Heart right ventricle (tissue), 16 donors: ENCODE results near the gene PIEZO1. TPM values are rescaled to one million over a fixed set of nuclear protein-coding genes. Genes with fewer than 3 reads are reported as not detected.

Source experiments
- ATAC-seq, 8 donors: fragments of 200-7000 bp; cut with Tn5 transposase; one replicate each; pipeline ENCODE4 v1.9.1; 2020; ENCODE audit warnings: mild to moderate bottlenecking in 8 of 8, moderate library complexity in 8 of 8, moderate number of reproducible peaks in 1 of 8
- DNase-seq, 2 donors: peaks; one replicate each; pipeline ENCODE4 v3.0.0-alpha.2; 2020
- H3K27ac ChIP-seq, 10 donors: fragments of 200-600 bp; sonication (generic) in 2 of 10; one replicate each; pipeline versions ENCODE4 v1.5.0 to v1.8.0; 2020 to 2022; ENCODE audit warnings: mild to moderate bottlenecking in 3 of 10
- H3K27me3 ChIP-seq, 7 donors: fragments of 200-600 bp; one replicate each; pipeline ENCODE4 v1.8.0; 2021 to 2022; ENCODE audit warnings: mild to moderate bottlenecking in 2 of 7
- H3K36me3 ChIP-seq, 9 donors: fragments of 200-600 bp; sonication (generic) in 1 of 9; one replicate each; pipeline versions ENCODE4 v1.5.0 to v1.8.0; 2020 to 2022; ENCODE audit warnings: mild to moderate bottlenecking in 2 of 9
- H3K4me1 ChIP-seq, 9 donors: fragments of 200-600 bp; sonication (generic) in 1 of 9; one replicate each; pipeline versions ENCODE4 v1.5.0 to v1.8.0; 2020 to 2022; ENCODE audit warnings: mild to moderate bottlenecking in 4 of 9
- H3K4me3 ChIP-seq, 10 donors: fragments of 200-600 bp; sonication (generic) in 2 of 10; one replicate each; pipeline versions ENCODE4 v1.5.0 to v1.8.0; 2020 to 2022; ENCODE audit warnings: mild to moderate bottlenecking in 7 of 10, moderate library complexity in 2 of 10
- H3K9me3 ChIP-seq, 11 donors: fragments of 200-600 bp in 10 of 11; sonication (generic) in 2 of 11; one replicate each; pipeline versions ENCODE4 v1.5.0 to v1.8.0; 2013 to 2022; ENCODE audit warnings: mild to moderate bottlenecking in 2 of 11, control low read depth in 1 of 11, moderate library complexity in 1 of 11
- CTCF ChIP-seq, 9 donors: fragments of 200-600 bp; sonication (generic) in 2 of 9; IDR thresholded peaks; one replicate each; pipeline versions ENCODE4 v1.5.0 to v1.8.0; 2021 to 2022; ENCODE audit warnings: antibody characterized with exemption in 9 of 9, mild to moderate bottlenecking in 5 of 9, moderate library complexity in 1 of 9
- WGBS, 2 donors: extraction: QIAGEN DNeasy Blood & Tissue Kit; methylation state at CpG; one replicate each; pipeline ENCODE4 v1.1.7; 2013; ENCODE audit warnings: inconsistent platforms in 1 of 2; 5-methylcytosine and 5-hydroxymethylcytosine counted together
- intact Hi-C, 10 donors: fragments of 100-400 bp; cut with DNase I; formaldehyde crosslinking; loops; one replicate each; pipeline versions ENCODE4 v1.11.1 to v1.14.2; 2022
- polyA plus RNA-seq, 2 donors: library from polyadenylated mRNA; stranded (reverse); fragments of 200-250 nt; gene quantifications; one replicate each; pipeline ENCODE4 v1.2.3, GENCODE V29; 2013
- total RNA-seq, 10 donors: library from RNA; stranded (reverse); fragmentation: NEBNext Ultra II Directional in 3 of 10; extraction: Animal tissue kit (Norgen Biotek cat#: 25700) in 3 of 10; gene quantifications; one replicate each; pipeline versions ENCODE4 v1.2.1 to v1.2.4, GENCODE V29; 2021 to 2023
- donor health status: Arrhythmogenic right ventricular cardiomyopathy.
- donor health status: ischemic (EF 13 %, LVEDD 7.1; RV severe dilation, severe dysfunction).
- donor health status: healthy with polysubstance abuse.
- donor health status: DM: no; HTN: yes; CAD: no.
- donor health status: DM: no; HTN: no; CAD: no.
- donor health status: ischemic (EF 25% LVEDD 6.9; RV normal size, moderate dysfunction).
- donor health status: ischemic (EF 25% LVEDD 5.7; RV mildly dilated, moderate dysfunction).
- donor health status: healthy.
- donor health status: DM: yes; HTN: yes; CAD: no.
- donor health status: Ischemic cardiomyopathy.
- donor health status: ischemic (EF 35%, LVEDD 5.7; RV mildly dilated, moderate dysfunction).
- donor health status: nonischemic (EF 11% LVEDD 7.7; RV severe dilation, severe dysfunction).
- donor health status: DM: yes; HTN: yes; CAD: no.
- donor health status: PGD.
- donor health status: ischemic (EF 29% LVEDD 5.4; RV normal size, mild dysfunction).
- donor health status: nonischemic (EF 23%, LVEDD 6.1; RV moderate dilation, normal function).

The PIEZO1 gene
- total and polyA plus RNA-seq, 12 donors, result 12.3 to 78.2 (median 18.0) TPM

DNA sequence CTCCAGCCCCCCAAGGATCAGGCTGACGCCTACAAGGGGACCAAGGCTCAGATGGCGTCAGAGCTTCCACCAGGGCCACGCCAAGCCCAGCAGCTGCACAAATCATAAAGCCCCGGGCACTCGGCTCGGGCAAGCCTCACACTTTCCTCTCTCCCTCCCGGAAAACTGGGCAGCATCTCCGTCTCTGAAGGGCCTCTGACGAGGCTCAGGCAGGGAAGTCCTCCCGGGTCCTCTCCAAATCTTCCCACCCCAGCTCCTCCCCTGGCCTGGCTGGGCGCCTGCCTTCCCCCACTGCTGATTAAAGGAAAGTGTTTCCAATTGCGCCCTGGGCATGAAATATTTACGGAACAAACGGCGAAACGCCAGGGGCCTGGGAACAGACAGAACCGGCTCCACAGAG, 38.5 kb downstream of the PIEZO1 start:
- no peak for TF ChIP-seq CTCF (IDR thresholded peaks at IDR 0.05)
- Histone ChIP-seq H3K9me3 (no peaks in the 10 kb centered on the region), H3K27ac (peak overlapping the region in 8 of 10 donors; percentile 35 to 81 (median 62)), H3K36me3 (peaks cover 0 to 11% (median 0%) of the 10 kb centered on the region in 9 donors), H3K27me3 (no peaks in the 10 kb centered on the region), H3K4me1 (peaks cover 11 to 47% (median 33%) of the 10 kb centered on the region in 9 donors), H3K4me3 (no peak overlapping the region)
- DNase-seq (peak in 1 of 2 donors; percentile 31), ATAC-seq (peak in 7 of 8 donors; percentile 5 to 63 (median 35))
- intact Hi-C loops, result loop anchor here in 5 of 10 donors (10.0 kb wide), 2 partner anchors 418 to 468 kb away; partner anchors contain the start of gene ZNF778 (in 2 of the 5)
- WGBS, 2 donors, result 28 to 46% methylated on average over 17 of the region's 17 CpGs

DNA sequence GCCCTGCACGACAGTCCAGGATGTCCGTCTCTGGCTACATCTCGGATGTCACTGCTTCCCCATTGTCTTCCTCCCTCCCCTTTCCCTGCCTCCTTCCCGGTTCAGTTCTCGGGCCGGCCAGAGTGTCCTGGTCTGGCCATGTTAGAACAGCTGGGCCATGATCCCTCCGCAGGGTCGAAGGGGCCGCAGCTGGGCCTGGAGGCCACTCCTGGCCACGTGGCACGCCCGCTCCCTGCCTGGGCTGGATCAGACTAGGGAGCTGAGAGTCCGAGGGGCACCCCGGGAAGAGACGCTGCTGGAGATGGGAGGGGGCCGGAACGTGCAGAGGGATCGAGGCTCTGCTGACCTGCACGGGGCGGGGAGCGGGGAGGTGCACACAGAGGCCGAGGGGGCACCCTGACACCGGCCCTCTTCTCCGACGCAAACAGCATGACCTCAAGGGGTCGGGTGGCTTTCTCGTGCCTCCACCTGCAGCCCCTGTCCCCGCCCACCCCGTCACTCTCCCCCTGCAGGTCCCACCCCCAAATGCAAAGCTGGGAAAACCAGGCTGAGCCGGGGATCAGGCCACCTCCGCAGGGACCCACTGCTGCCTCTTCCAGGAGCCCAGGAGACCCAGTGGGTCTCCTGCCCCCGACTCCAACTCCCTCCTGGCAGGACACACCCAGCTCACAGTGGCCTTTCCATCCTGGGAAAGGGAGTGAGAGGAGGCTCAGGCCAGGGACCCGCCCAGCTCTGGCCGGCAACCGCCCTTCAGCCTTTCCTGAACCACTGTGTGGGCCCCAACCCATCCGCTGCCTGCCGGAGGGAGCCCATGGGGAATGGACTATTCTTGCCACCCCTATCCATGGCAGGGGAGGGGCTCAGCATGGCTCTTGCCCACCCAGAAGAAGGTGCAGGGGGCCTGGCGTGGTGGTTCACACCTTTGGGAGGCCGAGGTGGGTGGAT, 40.2 kb downstream of the PIEZO1 start:
- ATAC-seq (peak; percentile 43 to 77 (median 65)), DNase-seq (peak in 1 of 2 donors; percentile 33)
- 56 to 65% methylated on average over 37 to 39 of the region's 39 CpGs for WGBS, 2 donors
- H3K36me3 ChIP-seq, result peaks cover 0 to 27% (median 0%) of the 10 kb centered on the region in 9 donors
- H3K27ac ChIP-seq, result peak overlapping the region in 8 of 10 donors; percentile 8 to 81 (median 60)
- H3K4me3 ChIP-seq, result peak overlapping the region in 1 of 10 donors; percentile 12
- H3K4me1 ChIP-seq, result peaks cover 11 to 47% (median 33%) of the 10 kb centered on the region in 9 donors
- intact Hi-C loops, result loop anchor here in 9 of 10 donors (1.0 to 10.0 kb wide), 8 partner anchors 37 to 472 kb away; partner anchors contain the start of genes ZNF778 (in 4 of the 9) and PIEZO1 (in 2 of the 9)
- no peaks in the 10 kb centered on the region for H3K27me3 ChIP-seq
- H3K9me3 ChIP-seq, result no peaks in the 10 kb centered on the region
- no peak for TF ChIP-seq CTCF (IDR thresholded peaks at IDR 0.05)

DNA sequence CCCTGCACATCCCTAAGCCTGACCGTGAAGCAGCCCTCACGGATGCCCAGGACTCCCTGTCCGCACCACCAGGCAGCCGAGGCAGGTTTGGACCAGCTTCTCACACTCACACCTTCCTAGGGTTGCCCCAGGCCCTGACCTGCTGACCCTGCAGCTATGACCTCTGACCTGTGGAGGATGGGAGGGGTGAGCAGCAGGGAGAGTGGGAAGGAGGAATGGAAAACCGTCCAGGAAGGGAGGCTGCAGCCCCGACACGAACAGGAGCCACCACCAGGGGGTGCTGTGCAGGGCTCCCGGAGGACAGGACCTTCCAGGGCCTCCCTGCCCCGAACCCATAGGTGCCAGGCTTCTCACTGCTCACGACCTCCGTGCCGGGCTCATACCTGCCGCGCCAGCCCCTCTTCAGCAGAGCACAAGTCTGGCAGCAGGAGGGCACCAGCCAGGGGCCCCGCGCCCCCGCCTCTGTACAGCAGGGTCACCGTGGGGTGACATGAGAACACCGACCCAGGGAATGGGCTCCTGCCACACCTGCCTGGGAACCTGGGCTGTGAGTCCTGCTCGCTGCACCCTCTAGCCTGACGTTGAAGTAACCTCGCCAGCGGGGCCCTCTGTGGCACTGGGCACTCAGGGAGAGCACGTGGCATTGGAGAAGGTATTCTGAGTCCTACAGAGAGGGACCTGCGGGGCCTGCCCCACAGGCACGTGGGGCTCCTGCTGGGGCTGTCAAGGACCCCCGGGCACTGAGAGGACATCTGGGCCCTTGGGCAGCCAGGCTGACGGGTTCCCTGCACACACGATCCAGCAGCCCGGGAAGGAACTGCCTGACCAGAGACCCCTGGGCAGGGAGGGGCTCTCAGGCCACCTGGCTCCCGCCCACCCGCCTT, 41.1 kb downstream of the PIEZO1 start:
- Histone ChIP-seq H3K27ac (peak overlapping the region in 8 of 10 donors; percentile 8 to 81 (median 51)), H3K4me1 (peaks cover 11 to 47% (median 33%) of the 10 kb centered on the region in 9 donors), H3K36me3 (peaks cover 0 to 31% (median 0%) of the 10 kb centered on the region in 9 donors), H3K27me3 (no peaks in the 10 kb centered on the region), H3K9me3 (no peaks in the 10 kb centered on the region), H3K4me3 (peak overlapping the region in 2 of 10 donors; percentile 12 to 13)
- ATAC-seq, result peak; percentile 43 to 71 (median 65)
- WGBS, 2 donors, result 56 to 58% methylated on average over 30 to 32 of the region's 32 CpGs
- DNase-seq, result peak; percentile 78 to 87
- intact Hi-C loops, result loop anchor here in 9 of 10 donors (1.0 to 10.0 kb wide), 8 partner anchors 38 to 473 kb away; partner anchors contain the start of genes PIEZO1 (in 7 of the 9) and ZNF778 (in 4 of the 9)
- TF ChIP-seq CTCF (IDR thresholded peaks at IDR 0.05), result peak; percentile 84 to 94 (median 89)
